SH-SY5Y (cell line): ENCODE measurements around the gene YTHDF2.

Experiments
- GATA2 ChIP-seq: IDR thresholded peaks from 2 replicates; pipeline ENCODE4 v1.6.1; 2011; ENCODE audit warnings: mild to moderate bottlenecking, low read depth, low read length
- GATA3 ChIP-seq: IDR thresholded peaks from 2 replicates; pipeline ENCODE4 v1.6.1; 2011; ENCODE audit warnings: low read depth, mild to moderate bottlenecking, low read length, moderate library complexity

- TF ChIP-seq GATA2 (no peak), GATA3 (no peak)
Measured at GRCh38 chr1:28783363-28783762, 46.6 kb downstream of the YTHDF2 start.
